ENCODE data around the gene ARID3B. TPM values are rescaled to one million over a fixed set of nuclear protein-coding genes. Genes with fewer than 3 reads are reported as not detected.
A peak's percentile ranks its signal among the peaks of the same experiment; 100 is the strongest.

ARID3B gene
- total RNA-seq, 2 experiments from 2014 or later = 3.2 to 7.5 TPM

DNA sequence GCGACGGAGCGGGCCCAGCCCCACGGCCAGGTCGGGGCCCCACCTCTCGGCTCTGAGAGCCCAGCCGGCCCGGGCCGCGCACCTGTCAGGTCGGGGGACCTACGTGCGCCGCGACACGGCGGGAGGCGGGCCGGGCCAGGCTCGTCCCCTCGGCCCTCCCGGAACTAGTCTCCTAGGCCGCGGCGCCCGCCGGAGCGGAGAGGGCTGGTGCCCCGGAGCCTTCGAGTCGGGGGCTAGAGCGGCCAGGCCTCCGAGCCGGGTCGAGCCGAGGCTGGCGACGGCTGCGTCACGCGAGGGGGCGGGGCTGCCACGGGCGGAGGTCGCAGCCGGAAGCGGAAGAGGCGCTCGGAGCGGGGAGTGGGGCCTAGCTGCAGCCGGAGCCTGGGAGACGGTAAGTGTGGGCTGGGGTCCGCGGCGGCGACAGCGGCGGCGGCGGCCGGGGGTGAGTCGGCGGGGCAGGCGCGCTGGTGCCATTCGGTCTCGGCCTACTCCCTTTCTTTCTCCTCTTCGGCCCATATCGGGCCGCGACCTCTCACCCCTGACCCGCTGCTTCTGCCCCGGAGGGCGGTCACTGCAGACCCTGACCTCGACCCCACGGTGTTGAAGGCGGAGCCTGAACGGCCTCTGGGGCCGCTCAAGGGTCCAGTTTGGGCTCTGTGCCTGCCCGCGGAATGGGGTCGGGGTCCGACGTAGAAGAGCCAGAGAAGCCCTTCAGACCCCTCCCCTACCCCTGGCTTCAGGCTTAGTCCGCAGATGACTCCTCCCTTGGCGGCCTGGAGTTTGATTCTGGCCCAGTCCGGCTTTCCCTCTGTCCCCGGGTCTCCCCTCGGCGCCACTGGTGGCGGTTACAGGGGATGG is 74.7 kb downstream of the ARID3B start, which contains the start of gene CLK3:
Gene CLK3 (plus strand): TSS at position 329 of the 858 bp plus-strand sequence. CDS start 3,361 bp downstream, outside the sequence.
- no TSS peak for BruUV-seq (replicated peaks)
- Histone ChIP-seq H3K9me2 (ENCODE audit: insufficient read depth, low read length) (no peaks in the 10 kb centered on the region), H2AFZ (ENCODE audit: low read length) (peak within 1 kb of the TSS; percentile 90), H3K27ac (ENCODE audit: low read depth, low read length, poor library complexity, severe bottlenecking) (peak within 1 kb of the TSS; percentile 81), H3K4me1 (ENCODE audit: insufficient read depth, low read length, poor library complexity, severe bottlenecking) (peaks cover 17% of the 10 kb centered on the region), H3K4me2 (ENCODE audit: low read length) (peak within 1 kb of the TSS; percentile 95), H3K9me3 (ENCODE audit: low read length) (no peaks in the 10 kb centered on the region), H3K36me3 (ENCODE audit: insufficient read depth, low read length) (peaks cover 38% of the 10 kb centered on the region), H3K79me2 (ENCODE audit: insufficient read depth, low read depth, low read length) (peaks cover 32% of the 10 kb centered on the region), H4K20me1 (ENCODE audit: insufficient read depth, low read length) (peaks cover 19% of the 10 kb centered on the region), H3K4me3 (ENCODE audit: low read depth, low read length, poor library complexity, severe bottlenecking) (peak within 1 kb of the TSS; percentile 96)
- DNase-seq (ENCODE audit: low spot score) = peak; percentile 97
- TF ChIP-seq, protein P1, sequence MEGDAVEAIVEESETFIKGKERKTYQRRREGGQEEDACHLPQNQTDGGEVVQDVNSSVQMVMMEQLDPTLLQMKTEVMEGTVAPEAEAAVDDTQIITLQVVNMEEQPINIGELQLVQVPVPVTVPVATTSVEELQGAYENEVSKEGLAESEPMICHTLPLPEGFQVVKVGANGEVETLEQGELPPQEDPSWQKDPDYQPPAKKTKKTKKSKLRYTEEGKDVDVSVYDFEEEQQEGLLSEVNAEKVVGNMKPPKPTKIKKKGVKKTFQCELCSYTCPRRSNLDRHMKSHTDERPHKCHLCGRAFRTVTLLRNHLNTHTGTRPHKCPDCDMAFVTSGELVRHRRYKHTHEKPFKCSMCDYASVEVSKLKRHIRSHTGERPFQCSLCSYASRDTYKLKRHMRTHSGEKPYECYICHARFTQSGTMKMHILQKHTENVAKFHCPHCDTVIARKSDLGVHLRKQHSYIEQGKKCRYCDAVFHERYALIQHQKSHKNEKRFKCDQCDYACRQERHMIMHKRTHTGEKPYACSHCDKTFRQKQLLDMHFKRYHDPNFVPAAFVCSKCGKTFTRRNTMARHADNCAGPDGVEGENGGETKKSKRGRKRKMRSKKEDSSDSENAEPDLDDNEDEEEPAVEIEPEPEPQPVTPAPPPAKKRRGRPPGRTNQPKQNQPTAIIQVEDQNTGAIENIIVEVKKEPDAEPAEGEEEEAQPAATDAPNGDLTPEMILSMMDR (conservative IDR thresholded peaks at IDR 0.05; ENCODE audit: low read length) = no peak
- no peak for TF ChIP-seq EZH2phosphoT487 (IDR thresholded peaks at IDR 0.05; ENCODE audit: borderline replicate concordance, low read depth, low read length)
- POLR2A ChIA-PET = interaction anchor here (0.6 to 2.5 kb wide), 4 partner anchors 18 to 361 kb away, joined by 3 to 10 read pairs (median 6); partner anchors contain the start of gene ARID3B
- CTCF ChIA-PET (ENCODE audit: unreplicated experiment) = interaction anchor here (0.9 to 1.2 kb wide), 2 partner anchors 75 to 171 kb away, joined by 3 read pairs; no protein-coding TSS in a partner anchor
- intact Hi-C loops (cut with micrococcal nuclease; ENCODE audit: unreplicated experiment) = loop anchor here (2.0 kb wide), 2 partner anchors 75 to 155 kb away; partner anchors contain the start of genes ARID3B and UBL7

DNA sequence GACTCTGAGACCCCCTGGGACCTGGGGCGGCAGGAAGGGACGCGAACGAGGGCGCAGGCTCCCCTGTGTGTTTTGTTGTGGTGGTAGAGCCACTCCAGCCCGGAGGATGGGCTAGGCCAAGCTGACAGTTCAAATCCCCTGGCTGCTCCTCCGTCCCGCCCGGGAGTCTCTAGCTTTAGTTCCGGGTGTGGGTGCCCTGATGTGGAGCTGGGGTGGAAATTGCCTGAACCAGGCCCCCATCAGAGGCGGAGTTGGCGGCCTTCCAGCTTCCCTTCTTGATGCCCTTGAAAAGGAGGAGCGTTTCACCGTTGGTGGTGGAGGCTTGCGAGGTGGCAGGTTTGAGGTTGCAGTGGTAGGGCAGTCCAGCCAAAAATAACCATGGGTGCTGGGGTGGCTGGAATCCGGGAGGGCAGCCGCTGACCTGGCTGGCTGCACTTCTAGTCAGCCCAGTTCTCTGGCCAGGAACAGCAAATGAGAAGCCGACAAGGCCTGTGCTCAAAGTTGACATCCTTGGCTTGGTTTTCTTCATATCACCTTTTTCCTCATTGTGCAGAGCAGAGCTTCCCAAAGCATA is 75.4 kb downstream of the ARID3B start:
- Histone ChIP-seq H3K4me1 (ENCODE audit: insufficient read depth, low read length, poor library complexity, severe bottlenecking) (peaks cover 17% of the 10 kb centered on the region), H2AFZ (ENCODE audit: low read length) (no peak overlapping the region), H3K79me2 (ENCODE audit: insufficient read depth, low read depth, low read length) (peaks cover 32% of the 10 kb centered on the region), H3K4me2 (ENCODE audit: low read length) (peak overlapping the region; percentile 95), H3K27ac (ENCODE audit: low read depth, low read length, poor library complexity, severe bottlenecking) (peak overlapping the region; percentile 81), H3K9me2 (ENCODE audit: insufficient read depth, low read length) (no peaks in the 10 kb centered on the region), H3K4me3 (ENCODE audit: low read depth, low read length, poor library complexity, severe bottlenecking) (peak overlapping the region; percentile 96), H4K20me1 (ENCODE audit: insufficient read depth, low read length) (peaks cover 19% of the 10 kb centered on the region), H3K36me3 (ENCODE audit: insufficient read depth, low read length) (peaks cover 45% of the 10 kb centered on the region), H3K9me3 (ENCODE audit: low read length) (no peaks in the 10 kb centered on the region)
- intact Hi-C loops (cut with micrococcal nuclease; ENCODE audit: unreplicated experiment) = no loop called here
- BruUV-seq (replicated peaks) = no TSS peak
- ChIA-PET CTCF (ENCODE audit: unreplicated experiment) (interaction anchor here (0.9 to 1.6 kb wide), 2 partner anchors 15 to 76 kb away, joined by 3 to 7 read pairs; no protein-coding TSS in a partner anchor), POLR2A (interaction anchor here (0.9 to 2.4 kb wide), 3 partner anchors 11 to 30 kb away, joined by 3 to 6 read pairs (median 6); no protein-coding TSS in a partner anchor)
- no peak for TF ChIP-seq EZH2phosphoT487 (IDR thresholded peaks at IDR 0.05; ENCODE audit: borderline replicate concordance, low read depth, low read length)
- TF ChIP-seq, protein P1 (conservative IDR thresholded peaks at IDR 0.05; ENCODE audit: low read length) = no peak
- peak; percentile 56 for DNase-seq (ENCODE audit: low spot score)
